T1000 (cell line): ENCODE measurements around the gene KCNMA1.

Experiments used
- DNase-seq: peaks from one replicate; lab custom pipeline; 2025; ENCODE audit warnings: mixed read lengths; lab: John Stamatoyannopoulos, UW

Gene KCNMA1

DNA sequence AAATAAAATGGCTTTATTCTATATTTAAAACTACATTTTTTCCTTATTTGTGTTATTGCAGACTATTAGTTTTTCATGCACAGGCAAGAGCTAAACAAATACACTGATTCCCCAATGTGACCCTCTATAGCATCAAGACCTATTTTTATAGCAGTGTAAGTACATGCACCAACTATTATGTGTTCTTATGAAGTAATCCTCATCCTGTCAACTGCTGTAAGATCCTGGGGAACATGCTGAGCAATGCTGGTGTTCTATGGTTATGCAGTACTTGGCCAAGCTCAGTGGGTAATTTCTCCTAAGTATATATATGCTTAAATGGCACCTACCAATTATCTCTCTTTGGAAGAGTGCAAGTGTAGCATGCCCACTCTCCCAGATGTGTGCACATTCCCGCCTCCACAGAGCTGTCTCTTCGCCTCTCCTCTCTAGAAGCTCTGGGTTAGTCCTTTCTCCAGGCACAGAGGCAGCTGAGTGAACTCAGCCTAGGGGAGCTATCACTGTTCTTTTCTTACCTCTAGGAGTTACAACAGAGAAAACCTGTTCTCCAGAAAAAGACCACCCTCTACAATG is 428.8 kb downstream of the KCNMA1 start:
- no peak for DNase-seq

DNA sequence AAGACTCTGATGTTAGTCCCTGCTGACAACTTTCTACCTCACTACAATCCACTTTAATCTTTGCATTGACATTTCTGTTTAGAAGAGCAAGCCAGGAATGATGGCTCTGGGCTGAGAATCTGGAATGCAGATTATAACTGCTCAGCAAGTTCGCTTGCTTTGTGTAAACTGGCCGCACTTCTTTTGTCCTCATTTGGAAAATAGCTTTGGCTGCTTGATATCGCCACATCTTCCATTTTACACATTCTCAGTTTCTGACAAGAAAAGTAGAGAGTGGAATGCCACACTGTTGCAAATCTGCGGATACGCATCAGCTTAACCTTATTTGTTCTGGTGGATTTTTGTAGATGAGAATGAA is 429.8 kb downstream of the KCNMA1 start:
- no peak for DNase-seq

DNA sequence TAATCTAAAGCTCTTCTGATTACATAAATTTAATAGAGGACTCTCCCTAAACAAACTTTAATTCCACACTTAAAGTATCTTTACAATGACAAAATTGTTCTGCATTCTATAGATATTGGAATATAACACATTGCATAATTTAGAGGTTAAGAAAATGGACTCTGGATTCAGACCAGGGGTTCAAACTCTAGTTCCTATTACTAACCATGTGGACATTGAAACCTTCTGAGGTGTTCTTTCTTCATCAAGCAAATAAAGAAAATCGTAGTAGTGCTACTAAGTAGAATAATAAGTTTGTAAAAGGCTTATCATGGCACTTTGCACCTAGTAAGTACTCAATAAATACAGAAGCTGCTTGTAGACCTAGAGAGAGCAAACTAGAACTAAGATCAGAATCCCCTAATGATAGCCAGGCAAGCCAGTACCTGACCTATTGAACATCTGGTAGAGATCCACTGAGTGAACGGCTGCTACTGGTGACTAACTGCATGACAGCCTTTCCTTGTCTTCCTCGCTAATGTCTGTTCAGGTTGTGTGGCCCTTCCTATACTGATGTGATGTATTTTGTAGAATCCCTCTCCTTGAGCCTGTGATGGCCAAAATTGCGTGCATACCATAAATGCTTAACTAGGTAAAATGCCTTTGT is 430.3 kb downstream of the KCNMA1 start:
- DNase-seq, result no peak

DNA sequence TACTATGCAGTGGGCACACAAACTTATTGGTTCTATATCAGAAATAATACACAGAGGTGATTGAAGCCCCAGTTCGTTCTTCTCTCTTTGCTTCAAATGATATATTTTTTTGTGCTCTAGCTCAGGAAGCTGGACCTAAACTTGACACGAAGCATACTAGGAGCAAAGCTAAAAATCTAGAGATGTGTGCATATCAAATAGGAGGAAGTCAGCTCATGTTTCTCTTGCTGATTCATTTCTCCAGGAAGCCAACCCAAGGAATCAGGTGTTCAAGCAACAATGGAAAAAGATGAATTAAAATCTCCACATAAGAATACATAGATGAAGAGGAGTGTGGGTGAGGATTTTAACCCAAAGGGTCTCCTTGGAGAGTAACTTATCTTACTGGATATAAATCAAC is 432.5 kb downstream of the KCNMA1 start:
- no peak for DNase-seq

DNA sequence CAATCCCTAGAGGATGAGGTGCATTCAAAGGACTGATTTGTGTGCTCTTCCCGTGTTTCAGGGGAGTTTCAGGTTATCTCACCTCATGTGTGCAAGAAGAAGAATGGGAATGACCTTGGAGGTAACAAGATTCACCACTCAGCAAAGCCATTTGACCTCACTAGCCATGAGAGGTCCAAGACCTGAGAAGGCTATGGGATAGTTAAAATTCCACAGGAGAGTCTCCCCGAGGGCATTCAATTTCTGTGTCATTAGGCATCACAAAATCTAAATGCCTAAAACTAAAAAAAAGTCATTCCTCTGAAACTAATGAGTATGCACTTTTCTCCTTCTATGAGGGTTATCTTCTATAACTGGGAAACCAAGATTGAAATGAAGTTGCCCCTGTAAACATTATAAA is 433.4 kb downstream of the KCNMA1 start:
- no peak for DNase-seq

DNA sequence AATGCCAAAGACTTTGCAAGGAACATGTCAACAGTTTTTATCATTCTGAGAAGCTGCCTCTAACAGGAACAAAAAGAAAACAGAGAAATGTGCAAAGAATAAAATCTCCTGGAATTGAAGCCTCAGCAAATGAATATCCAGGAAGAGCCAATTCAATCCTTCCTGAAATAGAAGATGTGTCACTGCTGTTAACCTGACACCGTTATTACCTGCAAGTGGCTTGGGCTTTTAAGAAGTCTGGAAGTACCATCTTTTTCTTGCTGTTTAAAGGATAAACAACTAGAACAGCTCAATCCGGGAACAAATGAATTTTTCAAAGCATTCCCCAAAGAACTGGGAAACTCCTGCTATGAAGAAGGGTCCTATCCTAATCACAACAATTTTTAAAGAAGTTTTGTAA is 434.8 kb downstream of the KCNMA1 start:
- no peak for DNase-seq

DNA sequence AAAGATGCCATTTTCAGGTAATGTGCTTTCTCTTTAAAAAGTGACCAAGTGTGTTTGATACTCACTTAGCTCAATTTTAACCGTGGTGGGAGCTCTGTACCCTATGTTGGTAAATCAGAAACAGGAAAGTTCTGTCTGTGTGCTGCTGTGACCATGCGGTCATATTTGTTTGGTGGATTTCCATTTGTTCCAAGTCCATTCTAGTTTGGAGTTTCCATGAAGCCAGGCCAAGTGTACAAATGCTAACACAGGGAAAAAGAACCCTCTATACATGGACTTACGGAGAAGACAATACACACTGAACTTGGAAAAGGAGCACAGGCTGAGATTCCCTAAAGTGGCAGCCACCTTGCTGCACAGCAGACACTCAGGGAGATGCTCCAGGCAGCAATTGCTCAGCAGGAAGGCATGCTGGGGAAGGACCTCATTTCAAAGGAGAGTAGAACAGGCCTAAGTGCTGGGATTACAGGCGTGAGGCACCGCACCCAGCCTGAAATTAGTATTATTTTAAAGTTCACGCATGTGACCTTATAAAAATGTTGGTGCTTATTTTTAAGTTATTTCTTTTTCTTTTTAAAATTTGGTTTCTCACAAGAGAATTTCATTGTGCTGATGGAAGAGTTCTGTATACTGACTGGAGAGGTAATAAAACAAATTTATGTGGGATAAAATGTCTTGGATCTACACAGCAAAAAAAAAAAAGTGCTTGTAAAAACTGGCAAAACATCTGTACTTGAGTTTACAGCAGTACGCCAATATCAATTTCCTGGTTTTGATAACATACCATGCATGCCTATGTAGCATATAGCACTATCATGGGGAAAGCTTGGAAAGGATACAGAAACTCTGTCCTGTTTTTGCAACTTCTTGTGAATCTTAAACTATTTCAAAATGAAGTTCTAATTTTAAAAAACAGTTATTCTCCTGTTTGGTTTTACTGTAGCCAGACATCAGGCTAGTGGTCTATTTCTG is 436.2 kb downstream of the KCNMA1 start:
- DNase-seq, result no peak

DNA sequence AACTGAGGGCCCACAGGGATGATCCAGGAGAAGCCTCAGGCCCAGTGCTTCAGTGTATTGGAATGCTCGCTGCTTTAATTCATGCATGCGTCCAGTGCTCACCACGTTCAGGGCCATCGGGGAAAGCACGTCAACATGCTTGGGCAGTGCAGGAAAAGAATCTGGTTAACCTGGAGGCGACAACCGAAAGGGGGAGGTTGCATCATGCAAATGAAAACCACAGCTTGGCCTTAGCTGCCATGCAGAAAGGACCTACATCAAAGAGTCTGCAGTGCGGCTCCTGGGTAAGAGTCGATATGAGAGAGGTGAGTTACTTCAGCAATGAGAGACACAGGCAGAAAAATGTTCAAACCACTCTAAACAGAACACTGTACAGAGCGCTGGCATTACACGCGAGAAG is 440.1 kb downstream of the KCNMA1 start:
- no peak for DNase-seq

DNA sequence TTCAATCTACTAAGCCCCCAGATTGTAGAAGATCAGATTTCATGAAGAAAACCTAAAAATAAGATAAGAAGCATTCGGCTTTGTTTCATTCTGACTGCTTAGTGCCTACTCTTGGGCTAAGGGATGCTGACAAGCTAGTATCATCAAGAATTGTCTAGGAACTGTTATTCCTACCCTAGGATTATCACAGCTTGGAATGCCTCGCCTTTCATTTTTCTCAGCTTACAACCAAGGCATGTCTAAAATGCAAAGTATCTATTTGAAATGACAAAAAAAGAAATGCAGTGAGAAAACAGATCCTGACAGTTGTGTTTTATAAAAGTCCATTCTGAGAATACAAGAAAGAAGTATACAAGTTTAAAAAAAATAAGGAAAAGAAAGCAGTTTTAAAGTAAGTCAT is 441.0 kb downstream of the KCNMA1 start:
- no peak for DNase-seq

DNA sequence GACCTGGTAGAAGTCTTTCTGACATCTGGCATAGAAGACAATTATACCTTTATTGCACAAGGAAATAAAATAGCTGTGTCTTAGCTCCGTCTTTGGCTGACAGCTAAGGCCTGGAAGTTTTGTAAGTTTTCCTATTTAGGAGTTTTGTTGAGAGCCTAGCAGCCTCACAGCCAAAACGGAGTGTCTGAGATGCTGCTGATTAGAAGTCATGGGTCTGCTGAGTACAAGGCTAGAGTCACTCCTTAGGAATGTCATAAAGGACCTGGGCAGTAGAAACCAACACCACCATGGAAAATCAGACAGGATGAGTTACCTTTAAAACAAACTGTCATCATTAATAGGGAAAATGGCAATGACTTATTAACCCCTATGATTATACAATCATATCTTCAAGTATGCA is 442.5 kb downstream of the KCNMA1 start:
- peak; percentile 24 for DNase-seq

DNA sequence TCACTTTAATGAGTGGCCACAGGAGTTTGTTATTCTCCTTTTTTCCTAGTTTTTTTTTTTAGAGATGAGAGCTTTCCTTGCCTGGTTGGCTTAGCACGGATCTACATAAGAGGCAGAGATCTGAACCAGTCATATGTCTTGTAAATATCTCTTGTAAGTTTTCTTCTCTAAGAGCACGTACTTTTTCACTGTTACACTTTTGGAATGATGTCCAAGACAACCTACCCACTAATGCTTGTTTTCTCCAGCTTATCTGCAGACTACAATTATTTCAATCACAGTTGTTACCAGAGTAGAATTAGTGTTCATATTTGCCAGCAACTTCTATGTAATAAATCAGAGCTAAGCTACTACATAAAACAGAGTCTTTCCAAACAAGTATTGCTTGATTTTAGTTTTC is 444.6 kb downstream of the KCNMA1 start:
- DNase-seq, result no peak

DNA sequence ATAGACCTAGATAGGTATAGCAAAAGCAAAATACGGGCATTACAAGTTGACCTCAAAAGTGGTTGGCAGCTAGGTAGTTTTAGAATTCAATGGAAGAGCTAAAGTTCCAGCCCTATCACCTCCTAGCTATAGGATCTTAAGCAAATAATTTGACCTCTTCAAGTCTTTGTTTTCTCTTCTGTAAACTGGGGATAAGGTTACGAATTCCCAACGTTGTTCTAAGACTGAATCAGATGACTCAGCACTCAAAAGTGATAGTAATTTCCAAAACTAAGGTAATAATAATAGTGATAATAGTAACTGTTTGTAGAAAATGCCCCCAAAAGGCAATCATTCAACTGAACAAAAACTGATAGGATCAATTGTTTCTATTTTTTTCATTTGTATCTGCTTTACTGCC is 445.2 kb downstream of the KCNMA1 start:
- no peak for DNase-seq

DNA sequence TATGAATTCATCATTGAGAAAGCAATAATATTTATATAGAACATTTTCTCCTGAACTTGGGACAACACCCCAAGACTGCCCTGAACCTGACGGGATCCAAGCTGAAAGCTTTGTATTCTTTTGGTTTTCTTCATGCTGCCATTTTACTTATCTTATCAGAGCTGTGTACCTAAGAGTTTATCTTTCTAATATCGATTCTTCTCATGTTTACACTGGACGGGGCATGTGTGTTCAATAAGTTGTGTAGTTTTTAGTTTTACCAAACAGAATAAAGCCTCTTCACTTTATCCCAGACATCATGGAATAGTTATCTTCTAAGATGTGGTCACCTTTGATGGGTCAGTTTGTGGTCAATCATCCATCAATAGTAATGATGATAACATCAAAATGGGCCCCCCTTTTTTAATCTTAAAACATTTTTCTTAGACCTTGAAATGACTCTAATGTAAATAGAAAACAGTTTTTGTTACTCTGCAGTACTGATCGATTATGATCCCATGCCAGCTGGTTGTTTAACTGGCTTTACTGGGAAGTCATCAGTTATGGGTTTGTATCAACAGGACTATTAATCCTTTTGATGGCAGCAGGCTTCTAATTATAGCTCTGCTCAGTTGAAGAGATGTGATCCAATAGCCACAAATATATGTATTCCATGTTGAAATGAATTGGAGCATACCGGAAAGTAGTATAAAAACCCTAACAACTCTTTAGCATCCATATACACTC is 446.1 kb downstream of the KCNMA1 start:
- no peak for DNase-seq

DNA sequence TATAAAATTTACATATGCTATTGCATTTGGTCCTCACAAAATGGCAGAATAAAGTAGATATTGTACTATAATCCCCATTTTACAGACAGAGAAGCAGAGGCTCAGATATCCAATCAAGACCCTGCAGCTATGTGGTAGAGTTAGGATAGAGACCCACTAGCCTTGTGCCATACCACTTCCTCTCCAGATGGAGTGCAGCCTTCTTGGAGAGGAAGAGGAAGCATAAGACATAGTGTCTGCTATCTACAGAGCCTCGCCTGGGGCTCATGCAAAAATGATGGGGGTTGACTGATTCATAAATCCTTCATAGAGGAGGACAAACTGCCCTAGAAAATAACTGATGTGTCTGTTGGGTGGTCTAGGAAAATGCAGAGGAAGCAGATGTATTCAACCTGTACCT is 447.3 kb downstream of the KCNMA1 start:
- DNase-seq, result no peak

DNA sequence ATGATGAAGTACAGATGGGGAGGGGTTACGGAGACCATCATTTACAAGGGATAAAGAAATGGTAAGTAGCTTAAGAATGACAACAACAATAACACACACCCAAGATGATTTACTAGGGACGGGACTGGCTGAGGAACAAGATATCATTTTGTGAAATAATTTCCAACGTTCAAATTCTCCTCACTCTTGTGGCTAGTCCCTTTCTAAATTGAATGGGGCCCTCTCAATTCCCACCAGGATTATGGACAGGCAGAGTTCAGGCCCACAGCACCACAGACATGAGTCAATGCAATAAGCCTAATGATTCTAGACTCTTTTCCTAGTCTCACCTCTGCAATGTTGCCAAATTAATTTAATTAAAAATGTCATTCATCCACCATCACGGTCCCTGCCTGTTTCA is 448.1 kb downstream of the KCNMA1 start:
- DNase-seq, result no peak

DNA sequence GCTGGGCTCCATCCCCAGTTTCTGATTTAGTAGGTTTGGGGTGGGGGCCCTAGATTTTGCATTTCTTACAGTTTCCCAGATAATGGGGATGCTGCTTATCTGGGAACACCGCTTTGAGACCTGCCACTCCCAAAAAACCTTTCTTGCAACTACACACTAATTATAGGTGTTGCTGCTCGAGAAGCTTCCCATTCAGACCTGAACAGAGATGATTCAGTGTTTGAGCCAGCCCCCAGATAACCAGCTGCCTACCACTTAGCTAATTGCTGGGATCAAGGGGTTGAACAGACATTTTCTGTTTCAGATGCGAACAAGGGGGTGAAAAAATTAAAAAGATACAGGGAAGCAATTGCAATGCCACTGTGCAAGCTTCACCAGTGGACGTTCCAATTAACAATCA is 448.5 kb downstream of the KCNMA1 start:
- no peak for DNase-seq

DNA sequence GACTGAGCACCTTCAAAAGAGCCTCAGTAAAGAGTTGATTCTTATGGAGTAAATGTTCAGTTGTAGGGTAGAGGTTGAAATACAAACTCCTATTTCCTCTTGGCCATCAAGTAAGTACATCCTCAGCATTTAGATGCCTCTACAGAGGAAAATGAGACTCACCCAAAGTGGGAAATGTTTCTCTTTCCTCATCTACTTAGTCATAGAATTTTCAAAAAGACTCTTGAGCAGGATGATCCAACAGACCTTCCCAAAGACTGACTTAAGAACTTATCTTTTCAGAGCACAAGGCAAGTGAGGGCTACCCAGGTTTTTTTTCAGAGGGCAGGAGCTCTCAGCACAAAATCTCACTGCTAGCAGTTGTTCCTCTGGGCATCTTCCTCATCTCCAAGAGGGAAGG is 449.1 kb downstream of the KCNMA1 start:
- no peak for DNase-seq

DNA sequence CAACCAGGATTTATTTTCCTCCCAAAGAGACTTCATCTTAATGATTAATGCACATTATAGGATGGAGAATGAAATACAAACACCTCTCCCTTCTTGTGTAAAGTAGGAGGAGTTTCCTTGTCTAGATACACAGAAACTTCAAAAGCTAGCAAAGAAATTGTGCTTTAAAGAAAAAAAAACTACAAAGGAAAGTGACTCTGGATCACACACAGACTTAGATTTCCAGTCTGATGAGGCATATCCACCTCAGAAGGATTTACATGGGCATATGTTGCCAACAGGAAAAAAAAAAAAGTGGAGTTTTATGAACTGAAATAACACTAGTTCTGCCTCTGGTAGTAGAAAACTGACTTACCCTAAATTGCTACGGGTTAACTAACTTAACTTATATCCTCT is 449.6 kb downstream of the KCNMA1 start:
- no peak for DNase-seq

DNA sequence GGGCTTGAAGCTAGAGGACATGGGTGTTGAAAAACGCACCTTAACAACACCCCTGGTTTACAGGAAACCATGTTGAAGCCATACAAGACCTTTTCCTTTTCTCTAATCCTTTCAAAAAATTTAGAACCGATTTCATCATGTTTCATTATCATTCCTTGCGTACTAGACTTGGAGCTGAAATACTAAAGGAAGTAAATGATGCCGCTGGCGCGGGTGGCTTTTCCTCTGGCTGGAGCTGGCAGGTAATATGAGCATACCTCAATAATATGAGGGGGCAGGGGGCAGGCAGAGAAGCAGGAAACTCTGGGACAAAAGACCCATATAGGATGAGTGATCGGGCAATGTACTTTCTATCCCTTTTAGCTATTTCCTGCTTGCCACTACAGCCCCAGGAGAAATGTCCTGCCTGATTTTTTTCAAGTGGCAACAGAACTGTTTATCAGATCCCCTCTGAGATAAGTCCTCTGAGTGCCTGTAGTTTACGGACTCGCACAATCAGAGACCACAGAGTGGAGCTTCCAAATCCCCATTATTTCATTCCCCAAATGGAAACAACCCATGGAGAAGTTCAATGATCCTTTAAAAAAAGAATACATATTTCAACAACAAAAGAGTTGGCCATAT is 450.1 kb downstream of the KCNMA1 start:
- DNase-seq, result no peak

DNA sequence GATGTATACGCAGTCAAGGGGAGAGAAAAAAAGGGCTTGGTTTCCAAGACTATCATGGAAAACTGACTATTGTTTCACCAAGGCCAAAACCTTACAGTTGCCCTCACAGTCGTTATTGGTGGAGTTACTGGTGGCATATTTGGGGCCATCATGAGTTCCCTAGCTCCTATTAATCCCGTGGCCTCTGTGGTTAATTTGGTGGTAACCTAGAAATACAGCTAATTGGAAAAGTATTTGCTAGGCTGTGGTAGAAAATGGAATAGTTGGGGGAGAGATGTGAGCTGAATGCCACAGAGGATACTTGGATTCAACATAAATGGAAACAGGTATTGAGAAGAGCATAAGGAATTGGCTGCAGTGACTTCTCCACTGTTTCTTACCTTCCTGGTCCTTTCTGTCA is 450.7 kb downstream of the KCNMA1 start:
- no peak for DNase-seq

DNA sequence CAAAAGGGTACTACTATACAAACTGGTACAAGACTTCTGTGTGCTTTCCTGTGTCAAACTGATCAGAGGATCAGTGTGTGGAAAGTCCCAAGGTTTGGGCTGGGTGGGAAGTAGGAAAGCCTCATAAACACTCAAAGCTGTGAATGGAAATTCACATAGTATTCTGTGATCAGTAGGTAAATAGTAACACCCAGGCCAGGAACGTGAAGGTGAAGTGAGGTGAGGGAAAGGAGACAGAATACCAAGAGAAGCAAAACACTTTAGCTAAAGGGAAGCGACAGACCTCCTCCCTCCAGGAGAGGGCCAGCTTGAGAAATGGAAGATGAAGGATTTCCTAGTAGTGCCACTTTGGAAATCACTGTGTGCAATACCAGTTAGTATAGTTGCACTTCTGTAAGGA is 451.9 kb downstream of the KCNMA1 start:
- DNase-seq, result no peak

DNA sequence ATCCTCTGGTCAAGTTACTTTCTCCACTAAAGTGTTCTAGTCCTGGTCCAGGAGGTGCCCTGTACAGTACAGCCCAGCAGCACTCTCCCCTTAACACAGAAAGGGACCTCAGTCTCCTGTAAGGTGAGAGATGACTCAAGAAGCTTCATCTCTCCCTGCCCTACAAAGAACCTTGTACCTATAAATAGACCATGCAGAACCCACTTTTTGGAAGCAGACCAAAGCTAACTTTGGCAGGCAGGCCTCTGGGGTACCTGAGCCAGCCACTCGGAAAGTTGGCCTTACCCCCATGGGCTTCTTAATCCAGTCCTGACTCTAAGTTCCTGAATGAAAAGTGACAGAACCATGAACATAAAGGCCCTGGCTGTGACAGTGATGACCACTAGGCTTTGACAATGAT is 454.8 kb downstream of the KCNMA1 start:
- DNase-seq, result no peak
